GM12878 (cell line): Measurements from ENCODE around the gene IGF1R. TPM values are rescaled to one million over a fixed set of nuclear protein-coding genes. Genes with fewer than 3 reads are reported as not detected.

Experiments used
- ATAC-seq: fragments of 200-7000 bp; cut with Tn5 transposase; 3 replicates; pipeline ENCODE4 v1.9.1; 2020; ENCODE audit warnings: mild to moderate bottlenecking, moderate library complexity
- BruUV-seq: library from RNA; stranded (reverse); fragments of 400-500 nt; replicated peaks from 2 replicates; lab custom pipeline; 2021; lab: Mats Ljungman, UMichigan
- CTCF ChIA-PET: fragments of 300-600 bp; sonication (Branson Sonifier 250); formaldehyde crosslinking; extraction: SDS; loops from one replicate; lab custom pipeline; 2021; ENCODE audit warnings: inconsistent platforms; lab: Yijun Ruan, JAX
- POLR2A ChIA-PET: fragments of 350-600 bp; formaldehyde crosslinking; extraction: SDS; loops from one replicate; lab custom pipeline; 2021; ENCODE audit warnings: inconsistent platforms; lab: Charles Lee
- RAD21 ChIA-PET: fragments of 300-600 bp; sonication (Branson Sonifier 250); formaldehyde crosslinking; loops from one replicate; lab custom pipeline; 2023; ENCODE audit warnings: antibody characterized with exemption; ENCODE audit not compliant: unreplicated experiment; lab: Charles Lee
- SMC1A ChIA-PET: fragments of 300-600 bp; sonication (Branson Sonifier 250); formaldehyde crosslinking; loops from one replicate; lab custom pipeline; 2023; ENCODE audit not compliant: unreplicated experiment, uncharacterized antibody; lab: Charles Lee
- DNase-seq: peaks from one replicate; pipeline ENCODE4 v3.0.0-alpha.2; 2011; ENCODE audit warnings: low read depth, low spot score
- FAIRE-seq: peaks from 3 replicates; lab custom pipeline; 2011; peaks lifted over from hg19 to GRCh38; lab: Jason Lieb, UNC
- H2AFZ ChIP-seq: 2 replicates; pipeline ENCODE4 v1.6.0; 2011; ENCODE audit warnings: low read depth, low read length, control low read depth; ENCODE audit not compliant: control insufficient read depth
- H3K27ac ChIP-seq: 2 replicates; pipeline ENCODE4 v1.5.1; 2011; ENCODE audit warnings: control low read depth; ENCODE audit not compliant: control insufficient read depth, insufficient read depth
- H3K27me3 ChIP-seq, 2 experiments: replicated peaks in 1 of 2; 2 replicates each; pipeline versions ENCODE4 v1.6.0 to v1.6.1; 2011; ENCODE audit warnings: low read length in 1 of 2; ENCODE audit not compliant: control insufficient read depth in 2 of 2, insufficient read depth in 2 of 2
- H3K36me3 ChIP-seq, 2 experiments: 2 replicates each; pipeline ENCODE4 v1.5.1; 2011; ENCODE audit warnings: low read length in 1 of 2; ENCODE audit not compliant: control insufficient read depth in 2 of 2, insufficient read depth in 2 of 2
- H3K4me1 ChIP-seq: 2 replicates; pipeline ENCODE4 v1.6.1; 2011; ENCODE audit warnings: mild to moderate bottlenecking, low read length, moderate library complexity, mixed read lengths; ENCODE audit not compliant: control insufficient read depth, insufficient read depth
- H3K4me2 ChIP-seq: 2 replicates; pipeline ENCODE4 v1.6.0; 2011; ENCODE audit warnings: control low read depth; ENCODE audit not compliant: control insufficient read depth, insufficient read depth
- H3K4me3 ChIP-seq: fragments of 200-600 bp; sonication (generic); 2 replicates; pipeline ENCODE4 v1.5.1; 2016
- H3K79me2 ChIP-seq: 2 replicates; pipeline ENCODE4 v1.6.0; 2011; ENCODE audit warnings: low read length; ENCODE audit not compliant: control insufficient read depth, insufficient read depth
- H3K9ac ChIP-seq: 2 replicates; pipeline ENCODE4 v1.8.0; 2011; ENCODE audit warnings: low read length, control low read depth, mixed read lengths; ENCODE audit not compliant: control insufficient read depth, insufficient read depth
- H3K9me3 ChIP-seq: replicated peaks from 3 replicates; pipeline ENCODE4 v1.5.1; 2011; ENCODE audit warnings: mild to moderate bottlenecking, low read length; ENCODE audit not compliant: control insufficient read depth, insufficient read depth
- H4K20me1 ChIP-seq: 2 replicates; pipeline ENCODE4 v1.6.0; 2011; ENCODE audit not compliant: control insufficient read depth, insufficient read depth
- BCL11A ChIP-seq: IDR thresholded peaks from 2 replicates; pipeline ENCODE4 v1.6.1; 2011; ENCODE audit warnings: low read depth, low read length
- CBFB ChIP-seq: IDR thresholded peaks from 2 replicates; pipeline ENCODE4 v1.6.1; 2016; ENCODE audit warnings: antibody characterized with exemption, low read depth
- CHD2 ChIP-seq: IDR thresholded peaks from 2 replicates; pipeline ENCODE4 v1.6.1; 2011; ENCODE audit warnings: low read depth, low read length, improper control_type of control experiment, borderline replicate concordance
- CREM ChIP-seq: IDR thresholded peaks from 2 replicates; pipeline ENCODE4 v1.6.1; 2014; ENCODE audit warnings: antibody characterized with exemption, low read depth
- DPF2 ChIP-seq: fragments of 450-650 bp; IDR thresholded peaks from 2 replicates; pipeline ENCODE4 v1.6.1; 2017; ENCODE audit warnings: mild to moderate bottlenecking
- GATAD2B ChIP-seq: fragments of 450-650 bp; conservative IDR thresholded peaks from 2 replicates; pipeline ENCODE4 v1.6.1; 2017; ENCODE audit warnings: low read depth, mild to moderate bottlenecking, moderate library complexity
- KDM1A ChIP-seq: fragments of 200-600 bp; sonication (generic); IDR thresholded peaks from 2 replicates; pipeline ENCODE4 v1.6.1; 2016; ENCODE audit warnings: borderline replicate concordance
- KLF5 ChIP-seq: fragments of 450-650 bp; IDR thresholded peaks from 2 replicates; pipeline ENCODE4 v1.6.1; 2014; ENCODE audit warnings: mild to moderate bottlenecking; ENCODE audit not compliant: partially characterized antibody
- MTA2 ChIP-seq: fragments of 450-650 bp; IDR thresholded peaks from 2 replicates; pipeline ENCODE4 v1.6.1; 2016; ENCODE audit warnings: low read depth, mild to moderate bottlenecking, moderate library complexity
- NR2C1 ChIP-seq: fragments of 450-650 bp; IDR thresholded peaks from 2 replicates; pipeline ENCODE4 v1.6.1; 2017; ENCODE audit warnings: antibody characterized with exemption, mild to moderate bottlenecking, moderate library complexity
- NR2F1 ChIP-seq: fragments of 450-650 bp; conservative IDR thresholded peaks from 2 replicates; pipeline ENCODE4 v1.6.1; 2017; ENCODE audit warnings: mild to moderate bottlenecking
- NRF1 ChIP-seq: conservative IDR thresholded peaks from 2 replicates; pipeline ENCODE4 v1.6.1; 2011; ENCODE audit warnings: mild to moderate bottlenecking, low read depth, low read length, improper control_type of control experiment
- POLR2AphosphoS2 ChIP-seq: IDR thresholded peaks from 2 replicates; pipeline ENCODE4 v1.6.1; 2011; ENCODE audit warnings: low read depth, mild to moderate bottlenecking, low read length, improper control_type of control experiment, moderate library complexity
- RCOR1 ChIP-seq: conservative IDR thresholded peaks from 2 replicates; pipeline ENCODE4 v1.6.1; 2012; ENCODE audit warnings: low read depth, low read length, improper control_type of control experiment
- ZNF622 ChIP-seq: fragments of 450-650 bp; IDR thresholded peaks from 2 replicates; pipeline ENCODE4 v1.6.1; 2017; ENCODE audit warnings: mild to moderate bottlenecking, inconsistent platforms
- WGBS: methylation state at CpG from one replicate; pipeline ENCODE4 v1.1.6; 2016; ENCODE audit warnings: low lambda C conversion rate; ENCODE audit not compliant: insufficient replicate concordance, insufficient coverage; ENCODE audit errors: missing lambda C conversion rate; 5-methylcytosine and 5-hydroxymethylcytosine counted together
- in situ Hi-C: fragments of 300-500 bp; cut with MboI; formaldehyde crosslinking; loops from 9 replicates; pipeline ENCODE4 v1.14.3; 2018; ENCODE audit warnings: mixed read lengths
- intact Hi-C: fragments of 100-400 bp; cut with micrococcal nuclease; formaldehyde crosslinking; loops from one replicate; pipeline ENCODE4 v1.14.2; 2022; ENCODE audit not compliant: unreplicated experiment
- polyA plus RNA-seq, 11 experiments: library from polyadenylated mRNA; depleted of rRNA in 4 of 11; unstranded in 6 of 11; stranded (reverse) in 5 of 11; fragments of >200 nt; fragmentation: Nextera tagmentation in 4 of 11; fragmentation: Illumina TruSeq in 1 of 11; extraction: Ambion mirVana in 4 of 11; extraction: Trizol in 1 of 11; gene quantifications; 1 replicate in 1 of 11; 2 replicates in 10 of 11; pipeline versions ENCODE4 v1.2.1 to v1.2.3, GENCODE V29; 2011 to 2016; ENCODE audit warnings: inconsistent platforms in 2 of 11, missing spikeins in 2 of 11, low read depth in 1 of 11
- total RNA-seq, 4 experiments: library from RNA; depleted of rRNA in 3 of 4; stranded (reverse); fragments of >200 nt in 3 of 4; fragmentation: Illumina TruSeq in 1 of 4; extraction: Trizol in 1 of 4; gene quantifications; 2 replicates each; pipeline versions ENCODE4 v1.2.1 to v1.2.3, GENCODE V29; 2013 to 2021
- TF ChIP-seq, protein P1 (sequence below): IDR thresholded peaks from 2 replicates; pipeline ENCODE4 v1.6.1; 2012; ENCODE audit warnings: low read depth, low read length, improper control_type of control experiment
- TF ChIP-seq, protein P2 (sequence below): fragments of 450-650 bp; IDR thresholded peaks from 2 replicates; pipeline ENCODE4 v1.6.1; 2017; ENCODE audit warnings: mild to moderate bottlenecking, moderate library complexity

Gene IGF1R
- total and polyA plus RNA-seq, 10 of the 15 experiments (the other 5 are each of a cell fraction or from before 2014, with no cell fraction given), result 0.03 to 2.7 (median 0.66) TPM

DNA sequence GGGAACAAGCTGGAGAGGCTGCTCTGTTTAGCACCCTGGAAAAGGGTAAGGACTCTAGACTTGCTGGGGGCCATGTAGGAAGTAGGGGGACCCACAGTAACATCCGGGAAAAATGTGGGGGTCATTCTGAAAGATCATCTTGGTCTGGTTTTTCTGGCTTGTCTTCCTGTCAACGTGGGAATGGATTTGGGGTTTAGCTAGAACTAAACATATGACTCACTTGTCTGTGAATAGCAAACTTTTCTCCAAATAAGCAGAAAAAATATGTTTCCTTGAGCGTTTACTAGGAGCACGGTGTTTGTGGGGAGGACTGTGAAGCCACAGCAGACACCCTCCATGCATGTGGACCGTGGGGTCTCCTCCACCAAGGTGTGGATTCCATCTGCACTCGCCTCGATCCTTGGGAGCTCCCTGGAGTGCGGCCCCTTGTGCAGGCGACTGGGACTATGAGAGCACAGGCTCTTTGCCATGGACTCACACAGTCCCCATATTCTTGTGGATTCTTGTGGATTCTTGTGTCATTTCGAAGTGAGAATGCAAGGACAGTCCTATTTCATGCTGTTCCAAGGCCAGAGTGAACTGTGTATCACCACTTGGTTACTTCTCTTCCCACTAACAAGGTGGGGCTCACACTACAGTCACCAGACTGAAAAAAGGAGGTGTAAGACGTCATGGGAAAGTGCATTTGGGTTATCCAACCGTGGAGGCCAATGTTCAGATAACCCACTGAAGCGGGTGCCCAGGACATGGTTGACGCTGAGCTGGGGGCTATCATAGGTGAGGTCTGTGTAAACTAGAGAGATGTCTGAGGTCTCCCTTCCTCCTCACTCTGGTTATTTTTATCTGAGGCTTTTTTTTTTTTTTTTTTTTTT lies 333.7 kb downstream of the IGF1R start:
- H3K36me3 ChIP-seq, result no peaks in the 10 kb centered on the region
- 0 out of 2 replicates have a peak, but pooled peaks have one; percentile 48 for TF ChIP-seq DPF2
- TF ChIP-seq CREM, result peak; percentile 52; the same call in 1 of the 2 replicates
- TF ChIP-seq CBFB, result no peak
- TF ChIP-seq GATAD2B, result peak; percentile 64; the same call in 1 of the 2 replicates
- no peak for TF ChIP-seq ZNF622
- TF ChIP-seq, protein P1, sequence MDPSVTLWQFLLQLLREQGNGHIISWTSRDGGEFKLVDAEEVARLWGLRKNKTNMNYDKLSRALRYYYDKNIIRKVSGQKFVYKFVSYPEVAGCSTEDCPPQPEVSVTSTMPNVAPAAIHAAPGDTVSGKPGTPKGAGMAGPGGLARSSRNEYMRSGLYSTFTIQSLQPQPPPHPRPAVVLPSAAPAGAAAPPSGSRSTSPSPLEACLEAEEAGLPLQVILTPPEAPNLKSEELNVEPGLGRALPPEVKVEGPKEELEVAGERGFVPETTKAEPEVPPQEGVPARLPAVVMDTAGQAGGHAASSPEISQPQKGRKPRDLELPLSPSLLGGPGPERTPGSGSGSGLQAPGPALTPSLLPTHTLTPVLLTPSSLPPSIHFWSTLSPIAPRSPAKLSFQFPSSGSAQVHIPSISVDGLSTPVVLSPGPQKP, result no peak
- peak; percentile 39; the same call in 1 of the 2 replicates for TF ChIP-seq NR2F1
- no peak for TF ChIP-seq RCOR1
- TF ChIP-seq NR2C1, result no peak
- TF ChIP-seq BCL11A, result peak; percentile 69; the same call in 1 of the 2 replicates
- TF ChIP-seq KDM1A, result no peak
- TF ChIP-seq, protein P2, sequence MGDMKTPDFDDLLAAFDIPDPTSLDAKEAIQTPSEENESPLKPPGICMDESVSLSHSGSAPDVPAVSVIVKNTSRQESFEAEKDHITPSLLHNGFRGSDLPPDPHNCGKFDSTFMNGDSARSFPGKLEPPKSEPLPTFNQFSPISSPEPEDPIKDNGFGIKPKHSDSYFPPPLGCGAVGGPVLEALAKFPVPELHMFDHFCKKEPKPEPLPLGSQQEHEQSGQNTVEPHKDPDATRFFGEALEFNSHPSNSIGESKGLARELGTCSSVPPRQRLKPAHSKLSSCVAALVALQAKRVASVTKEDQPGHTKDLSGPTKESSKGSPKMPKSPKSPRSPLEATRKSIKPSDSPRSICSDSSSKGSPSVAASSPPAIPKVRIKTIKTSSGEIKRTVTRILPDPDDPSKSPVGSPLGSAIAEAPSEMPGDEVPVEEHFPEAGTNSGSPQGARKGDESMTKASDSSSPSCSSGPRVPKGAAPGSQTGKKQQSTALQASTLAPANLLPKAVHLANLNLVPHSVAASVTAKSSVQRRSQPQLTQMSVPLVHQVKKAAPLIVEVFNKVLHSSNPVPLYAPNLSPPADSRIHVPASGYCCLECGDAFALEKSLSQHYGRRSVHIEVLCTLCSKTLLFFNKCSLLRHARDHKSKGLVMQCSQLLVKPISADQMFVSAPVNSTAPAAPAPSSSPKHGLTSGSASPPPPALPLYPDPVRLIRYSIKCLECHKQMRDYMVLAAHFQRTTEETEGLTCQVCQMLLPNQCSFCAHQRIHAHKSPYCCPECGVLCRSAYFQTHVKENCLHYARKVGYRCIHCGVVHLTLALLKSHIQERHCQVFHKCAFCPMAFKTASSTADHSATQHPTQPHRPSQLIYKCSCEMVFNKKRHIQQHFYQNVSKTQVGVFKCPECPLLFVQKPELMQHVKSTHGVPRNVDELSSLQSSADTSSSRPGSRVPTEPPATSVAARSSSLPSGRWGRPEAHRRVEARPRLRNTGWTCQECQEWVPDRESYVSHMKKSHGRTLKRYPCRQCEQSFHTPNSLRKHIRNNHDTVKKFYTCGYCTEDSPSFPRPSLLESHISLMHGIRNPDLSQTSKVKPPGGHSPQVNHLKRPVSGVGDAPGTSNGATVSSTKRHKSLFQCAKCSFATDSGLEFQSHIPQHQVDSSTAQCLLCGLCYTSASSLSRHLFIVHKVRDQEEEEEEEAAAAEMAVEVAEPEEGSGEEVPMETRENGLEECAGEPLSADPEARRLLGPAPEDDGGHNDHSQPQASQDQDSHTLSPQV, result no peak
- TF ChIP-seq CHD2, result peak; percentile 29; the same call in 1 of the 2 replicates
- TF ChIP-seq NRF1, result no peak
- TF ChIP-seq KLF5, result no peak
- TF ChIP-seq MTA2, result peak; percentile 76; the same call in 1 of the 2 replicates
- TF ChIP-seq POLR2AphosphoS2, result no peak

More for the DNA sequence above, 333.7 kb downstream of the IGF1R start:
- Histone ChIP-seq H3K79me2 (no peaks in the 10 kb centered on the region), H3K9me3 (peaks cover 11% of the 10 kb centered on the region; the same call in 2 of the 3 replicates), H3K27me3 (no peaks in the 10 kb centered on the region), H3K27ac (peak overlapping the region; percentile 95), H4K20me1 (no peaks in the 10 kb centered on the region), H3K4me1 (peaks cover 22% of the 10 kb centered on the region), H3K4me2 (peak overlapping the region; percentile 49), H2AFZ (peak overlapping the region; percentile 52), H3K4me3 (0 out of 2 replicates have a peak overlapping the region, but pooled peaks have one; percentile 3), H3K9ac (peak overlapping the region; percentile 45)
- in situ Hi-C loops (no loop called here), intact Hi-C loops (loop anchor here (1.0 to 2.0 kb wide), 4 partner anchors 30 to 94 kb away; no protein-coding TSS in a partner anchor)
- DNase-seq (peak; percentile 94), FAIRE-seq (peak; percentile 61), ATAC-seq (peak; percentile 86)
- BruUV-seq, result TSS peak; percentile 100
- RAD21 ChIA-PET, result interaction anchor here (0.6 to 4.3 kb wide), 9 partner anchors 12 to 109 kb away, joined by 3 to 47 read pairs (median 3); no protein-coding TSS in a partner anchor
- 27% methylated on average over 14 of the region's 14 CpGs for WGBS
- POLR2A ChIA-PET, result interaction anchor here (1.6 to 3.7 kb wide), 2 partner anchors 30 to 75 kb away, joined by 4 to 18 read pairs; no protein-coding TSS in a partner anchor
- SMC1A ChIA-PET, result interaction anchor here (0.8 to 5.3 kb wide), 9 partner anchors 25 to 119 kb away, joined by 3 to 63 read pairs (median 6); no protein-coding TSS in a partner anchor
- CTCF ChIA-PET, result interaction anchor here (1.1 to 1.9 kb wide), 5 partner anchors 14 to 95 kb away, joined by 3 to 6 read pairs (median 4); no protein-coding TSS in a partner anchor
